Hematopoietic multipotent progenitor cell treated with erythropoietin and hydrocortisone succinate and interleukin-3 and kit ligand, for 15 days (in vitro differentiated cells): ENCODE measurements around the gene MAGI2.
"Not testable (repeated sequence)": the region's sequence is repeated elsewhere in the genome, so short reads cannot be mapped to it uniquely, and the experiment has no call there.

ENCODE experiments used
- DNase-seq: peaks from one replicate; pipeline ENCODE4 v3.0.0-alpha.2; 2015; ENCODE audit warnings: low spot score

Gene MAGI2

DNA sequence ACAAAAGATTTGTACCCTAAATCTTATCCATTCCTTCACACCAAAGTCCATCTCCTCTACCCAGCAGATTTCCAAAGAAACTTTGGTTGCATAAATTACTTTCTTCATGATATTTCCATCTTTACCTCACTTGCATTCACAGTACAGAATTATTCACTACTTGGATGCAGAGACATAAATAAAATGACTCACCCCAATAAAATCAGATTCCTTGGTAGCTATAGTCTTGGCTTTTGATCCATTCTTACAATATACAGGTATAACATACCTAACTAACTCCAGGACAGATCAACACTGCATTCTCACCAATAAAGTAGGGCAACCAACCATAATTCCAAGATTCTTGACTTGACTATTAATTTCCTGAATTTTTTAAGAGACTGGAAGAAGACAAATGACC lies 815.1 kb downstream of the MAGI2 start:
- DNase-seq, result no peak

DNA sequence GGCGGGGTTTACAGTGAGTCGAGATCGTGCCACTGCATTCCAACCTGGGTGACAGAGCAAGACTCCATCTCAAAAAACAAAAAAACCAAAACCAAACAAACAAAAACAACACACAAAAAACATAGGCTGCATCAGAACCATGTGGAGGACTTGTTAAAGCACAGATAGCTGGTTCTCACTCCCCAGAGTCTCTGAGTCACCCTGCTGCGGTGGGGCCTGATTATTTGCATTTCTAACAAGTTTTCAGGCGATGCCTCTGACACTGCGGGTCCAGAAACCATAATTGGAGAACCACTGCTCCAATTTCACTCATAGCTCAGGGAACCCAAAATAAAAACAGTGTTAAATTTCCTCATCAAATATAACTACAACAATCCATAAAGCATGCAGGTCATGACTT lies 816.7 kb downstream of the MAGI2 start:
- DNase-seq, result no peak

DNA sequence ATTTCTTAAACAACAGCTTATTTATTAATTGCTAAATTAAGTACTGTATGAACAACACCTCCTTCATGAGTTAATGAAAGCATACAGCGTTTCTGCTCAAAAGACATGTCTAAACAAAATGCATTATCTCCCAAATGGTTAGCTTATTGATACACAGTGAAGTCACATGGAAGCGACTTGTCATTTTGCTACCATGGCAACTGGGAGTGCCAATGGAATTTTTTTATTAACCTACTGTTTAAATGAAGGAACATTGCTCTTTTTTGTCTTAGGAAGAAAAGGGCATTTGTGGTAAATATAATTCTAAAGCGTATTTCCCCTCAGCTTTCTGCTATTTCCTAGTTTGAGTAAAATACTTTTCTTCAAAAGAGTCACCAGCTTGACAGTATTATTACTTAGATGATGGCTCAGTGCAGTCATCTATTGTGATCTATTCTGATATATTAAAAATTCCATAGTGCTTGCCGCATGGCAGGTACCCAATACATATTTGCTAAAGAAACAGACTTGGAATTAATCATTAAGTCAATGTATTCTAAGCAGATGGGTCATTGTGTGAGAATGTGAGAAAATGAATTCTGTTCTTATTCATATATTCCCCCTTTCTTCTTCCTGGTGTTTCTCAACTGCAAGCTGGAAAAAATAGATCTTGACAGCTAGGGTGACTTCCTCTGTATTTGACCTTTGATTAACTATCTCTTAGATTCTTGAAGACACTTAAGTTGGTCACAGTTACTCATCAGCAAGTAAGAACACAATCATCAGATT lies 818.3 kb downstream of the MAGI2 start:
- DNase-seq, result no peak

DNA sequence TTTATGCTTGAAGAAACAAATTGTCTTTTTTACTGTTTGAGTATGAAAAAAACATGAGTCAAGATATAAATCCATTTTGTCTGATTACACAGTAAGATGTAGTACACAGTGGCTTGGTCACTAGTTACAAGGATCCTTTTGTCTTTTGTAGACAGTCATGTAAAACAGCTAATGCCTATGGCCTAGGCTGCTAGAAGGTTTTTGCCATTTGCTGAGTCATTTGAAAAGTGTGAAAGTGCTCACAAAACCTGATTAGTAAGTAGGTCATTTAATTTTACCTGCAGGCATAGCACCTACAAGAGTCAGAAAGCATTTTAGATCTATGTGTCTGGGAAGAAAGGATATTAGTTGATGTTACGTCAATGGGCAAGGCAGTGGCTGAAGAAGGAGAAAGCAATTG lies 819.4 kb downstream of the MAGI2 start:
- DNase-seq, result no peak

DNA sequence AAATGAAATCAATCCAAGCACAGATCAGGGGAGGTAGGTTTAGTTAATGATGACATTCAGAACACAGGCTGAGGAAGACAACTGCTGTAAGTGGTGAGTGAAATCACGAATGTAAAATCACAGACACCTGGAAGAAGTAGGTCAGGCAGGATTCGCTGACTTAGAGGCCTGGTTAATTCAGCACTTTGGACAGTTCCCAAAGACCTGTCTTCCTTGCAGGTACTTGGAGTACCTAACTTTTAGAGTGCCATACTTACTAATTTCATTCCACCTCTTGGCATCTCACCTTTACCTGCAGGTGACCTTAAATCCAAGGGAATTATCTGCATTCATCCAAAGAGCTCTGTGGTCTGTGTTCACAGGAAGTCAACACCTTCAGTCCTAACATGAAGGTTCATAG lies 832.5 kb downstream of the MAGI2 start:
- no peak for DNase-seq

DNA sequence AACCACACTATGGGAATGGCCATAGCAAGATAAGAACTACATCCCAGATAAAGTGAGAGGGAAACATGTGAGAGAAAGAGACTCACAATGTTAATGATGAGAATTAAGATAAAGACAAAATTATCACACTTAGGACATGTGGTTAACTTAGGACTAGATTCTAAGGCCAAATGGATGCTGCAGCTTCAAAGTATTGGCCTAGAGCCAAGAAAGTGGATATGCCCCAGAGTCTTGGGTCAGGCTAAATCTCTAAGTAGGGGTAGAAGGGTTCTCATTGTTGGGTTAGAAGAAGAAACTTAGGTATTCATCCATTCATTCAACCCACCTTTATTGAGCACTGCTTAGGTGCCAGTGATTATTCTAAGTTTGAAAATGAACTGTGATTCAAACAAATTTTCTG lies 836.9 kb downstream of the MAGI2 start:
- no peak for DNase-seq

DNA sequence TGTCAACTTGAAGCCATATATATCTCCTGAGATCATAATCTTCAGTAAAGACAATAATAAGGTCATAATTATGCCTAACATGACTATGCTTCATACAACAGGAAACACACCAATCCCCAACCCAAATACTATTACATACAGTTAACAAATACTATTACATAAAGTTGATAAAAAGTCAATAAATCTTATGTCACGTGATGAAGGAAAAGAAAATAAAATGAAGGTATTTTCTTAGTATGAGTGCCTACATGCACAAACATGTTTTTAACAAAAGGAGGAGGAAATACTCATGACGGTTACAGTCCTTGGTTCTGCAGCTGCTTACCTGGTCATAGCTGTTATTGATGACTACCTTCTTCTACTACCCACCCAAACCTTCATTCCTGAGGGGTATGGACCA lies 844.2 kb downstream of the MAGI2 start:
- no peak for DNase-seq

DNA sequence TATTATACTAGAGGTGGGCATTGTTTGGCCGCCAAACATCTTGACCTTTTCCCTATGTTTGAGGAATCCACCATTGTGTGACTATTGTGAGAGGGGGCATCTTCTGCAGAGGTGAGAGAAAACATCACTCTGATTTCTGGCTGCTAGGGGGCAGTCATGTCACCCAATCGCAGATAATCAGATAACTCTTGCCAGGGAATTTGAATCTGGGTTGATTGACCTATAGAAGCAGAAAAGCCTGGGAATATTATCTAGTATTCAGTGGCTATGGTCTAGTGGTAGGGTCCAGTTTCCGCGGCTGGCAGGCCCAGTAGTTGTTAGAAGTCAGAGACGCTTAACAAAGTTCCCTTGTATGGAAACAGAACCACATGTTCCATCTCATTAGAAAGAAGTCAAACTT lies 846.4 kb downstream of the MAGI2 start:
- DNase-seq, result no peak

DNA sequence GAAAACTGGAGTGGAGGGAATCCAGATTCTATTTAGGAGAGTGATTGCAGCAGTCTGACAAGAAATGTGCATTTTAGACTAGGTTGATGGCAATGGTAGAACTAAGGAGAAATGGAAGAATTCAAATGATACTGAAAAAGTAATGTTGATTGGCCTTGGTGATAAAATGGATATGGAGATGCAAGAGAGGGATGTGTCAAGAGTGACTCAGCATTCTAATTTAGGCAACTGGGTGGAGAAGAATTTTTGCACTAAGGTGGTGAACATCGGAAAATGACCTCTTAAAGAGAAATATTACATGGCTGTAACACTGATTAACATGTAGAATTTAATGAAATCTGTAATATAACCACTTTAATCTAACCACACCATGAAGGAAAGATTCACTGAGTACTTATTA lies 848.3 kb downstream of the MAGI2 start:
- no peak for DNase-seq

DNA sequence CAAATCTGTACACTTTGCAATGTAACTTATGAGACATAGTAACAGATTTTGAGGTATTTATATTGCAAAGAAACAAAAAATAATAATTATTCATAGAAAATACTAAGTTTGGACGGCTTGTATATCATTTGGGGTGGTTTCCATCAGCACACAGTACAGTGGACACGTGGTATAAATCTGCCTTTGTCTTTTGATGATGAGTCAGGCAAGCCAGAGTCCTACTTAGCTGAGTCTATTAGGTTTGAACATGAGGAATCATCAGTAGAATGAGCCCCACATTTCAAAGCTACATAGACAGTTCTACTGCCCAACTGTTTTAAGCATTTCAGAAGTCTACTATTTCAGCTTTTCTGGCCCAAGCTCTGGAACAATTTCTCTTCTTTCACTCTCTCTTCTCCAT lies 851.7 kb downstream of the MAGI2 start:
- no peak for DNase-seq

DNA sequence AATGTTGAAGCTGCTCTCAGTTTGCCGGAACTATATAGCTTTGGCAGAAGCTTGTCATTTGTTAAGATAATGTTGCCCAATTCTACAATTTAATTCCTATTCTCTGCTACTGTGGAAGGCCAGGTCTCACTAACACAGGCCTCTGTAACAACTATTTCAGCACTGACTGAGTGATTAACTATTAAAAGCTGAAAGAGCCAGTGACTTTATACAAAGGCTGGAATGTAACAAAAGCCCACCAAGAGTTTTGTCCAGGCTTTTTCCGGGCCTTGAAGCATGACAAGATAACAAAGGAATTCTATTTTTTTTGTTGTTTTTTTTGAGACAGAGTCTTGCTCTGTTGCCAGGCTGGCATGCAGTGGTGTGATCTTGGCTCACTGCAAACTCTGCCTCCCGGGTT lies 859.3 kb downstream of the MAGI2 start:
- DNase-seq, result no peak

DNA sequence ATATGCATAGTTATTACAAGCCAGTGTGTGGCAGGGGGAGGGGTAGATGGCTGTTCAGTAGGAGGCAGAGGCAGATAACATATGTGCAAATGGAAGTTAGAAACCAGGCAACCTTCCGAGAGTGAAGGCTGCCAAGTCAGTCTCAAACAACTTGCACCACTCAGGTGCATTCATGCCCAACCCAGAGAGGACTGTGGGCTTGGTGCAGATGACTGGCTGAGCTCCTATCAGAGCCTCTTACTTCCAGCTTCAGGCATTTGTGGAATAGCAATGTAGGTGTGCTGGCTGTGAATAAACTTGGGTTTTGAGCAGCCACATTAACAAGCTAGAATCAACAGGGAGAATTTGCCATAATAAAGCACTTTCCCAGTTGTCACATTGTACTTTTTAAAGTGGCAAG lies 865.1 kb downstream of the MAGI2 start:
- no peak for DNase-seq

DNA sequence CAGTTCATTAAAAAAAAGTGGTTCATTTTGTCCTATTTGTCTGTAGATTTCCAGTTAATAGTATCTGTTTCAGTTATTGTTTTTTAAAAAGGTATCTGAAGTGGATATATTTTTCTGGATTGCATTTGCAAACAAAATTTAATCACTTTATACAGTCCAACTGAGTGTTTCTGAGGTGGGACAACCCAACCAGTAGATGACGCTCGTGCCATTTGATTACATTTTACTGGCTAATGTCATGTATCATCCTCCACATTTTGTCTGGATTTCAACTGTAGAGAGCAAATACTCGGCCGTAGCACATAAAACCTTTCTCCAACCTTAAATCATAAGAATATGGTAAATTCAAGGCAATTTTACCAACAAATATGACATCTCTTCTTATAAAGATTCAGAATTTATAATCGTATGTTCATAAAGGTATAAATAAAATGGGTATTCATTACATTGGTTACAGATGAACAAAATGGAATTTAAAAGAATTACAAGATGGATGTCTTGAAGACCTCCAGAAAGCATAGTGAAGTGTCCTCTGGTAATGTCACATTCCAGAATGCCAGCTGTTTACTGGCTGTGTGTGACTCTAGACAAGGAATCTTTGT lies 865.9 kb downstream of the MAGI2 start:
- no peak for DNase-seq

DNA sequence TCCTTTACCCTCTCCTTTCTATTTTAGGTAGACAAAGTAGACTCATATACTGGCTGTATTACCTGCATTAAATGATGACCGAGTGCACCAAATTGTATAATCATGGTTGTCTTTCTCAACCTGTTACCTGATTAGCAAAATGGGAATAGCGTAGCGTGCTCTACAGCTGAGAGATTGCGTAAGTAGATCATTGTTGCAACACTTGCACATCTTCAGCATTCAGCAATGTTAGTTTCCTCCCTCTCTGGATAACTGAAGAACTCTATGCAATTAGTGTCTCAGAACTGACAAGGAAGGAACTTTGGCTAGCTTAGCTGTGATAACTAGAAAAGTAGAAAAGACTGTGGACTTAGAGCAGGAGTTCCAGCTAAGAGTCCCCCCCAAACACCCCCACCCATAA lies 867.5 kb downstream of the MAGI2 start:
- DNase-seq, result no peak

DNA sequence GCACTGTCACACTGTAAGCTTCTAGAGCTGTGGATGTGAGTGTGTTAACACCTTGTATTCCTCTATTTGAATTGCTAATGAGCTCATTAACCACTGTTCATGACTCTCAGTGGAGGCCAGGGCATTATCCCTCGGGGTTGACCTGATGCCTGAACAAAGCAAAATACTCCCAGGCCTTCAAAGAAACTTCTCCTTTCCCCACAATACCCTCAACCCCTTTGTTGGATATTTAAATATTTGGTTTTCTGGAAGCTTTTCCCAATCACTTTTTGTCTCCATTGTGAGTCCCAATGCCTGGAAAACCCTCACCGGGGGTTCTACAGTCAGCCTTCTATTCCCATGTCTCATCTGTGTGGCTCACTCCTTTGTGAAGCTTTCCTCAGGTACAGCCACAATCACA lies 874.8 kb downstream of the MAGI2 start:
- no peak for DNase-seq

DNA sequence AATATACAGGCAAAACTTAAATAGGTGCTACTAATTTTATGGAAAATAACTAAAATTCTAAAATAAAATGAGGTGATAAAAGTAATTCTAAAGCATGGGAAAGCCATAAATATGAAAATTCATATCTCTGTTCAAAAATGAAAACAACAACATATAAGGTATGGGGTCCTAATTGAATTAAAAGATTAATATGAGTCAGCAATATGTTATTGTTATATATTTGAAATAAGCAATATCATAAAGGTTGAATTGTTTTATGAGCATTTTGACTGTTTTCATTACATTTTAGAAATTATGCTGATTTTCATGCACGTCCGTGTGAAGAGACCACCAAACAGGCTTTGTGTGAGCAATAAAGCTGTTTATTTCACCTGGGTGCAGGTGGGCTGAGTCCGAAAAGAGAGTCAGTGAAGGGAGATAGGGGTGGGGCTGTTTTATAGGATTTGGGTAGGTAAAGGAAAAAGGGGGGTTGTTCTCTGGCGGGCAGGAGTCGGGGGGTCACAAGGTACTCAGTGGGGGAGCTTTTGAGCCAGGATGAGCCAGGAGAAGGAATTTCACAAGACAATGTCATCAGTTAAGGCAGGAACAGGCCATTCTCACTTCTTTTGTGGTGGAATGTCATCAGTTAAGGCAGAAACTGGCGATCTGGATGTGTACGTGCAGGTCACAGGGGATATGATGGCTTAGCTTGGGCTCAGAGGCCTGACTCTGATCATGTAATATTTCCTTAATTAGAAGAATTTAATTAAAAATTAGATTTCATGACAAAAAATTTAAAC lies 876.1 kb downstream of the MAGI2 start:
- not testable (repeated sequence) for DNase-seq

DNA sequence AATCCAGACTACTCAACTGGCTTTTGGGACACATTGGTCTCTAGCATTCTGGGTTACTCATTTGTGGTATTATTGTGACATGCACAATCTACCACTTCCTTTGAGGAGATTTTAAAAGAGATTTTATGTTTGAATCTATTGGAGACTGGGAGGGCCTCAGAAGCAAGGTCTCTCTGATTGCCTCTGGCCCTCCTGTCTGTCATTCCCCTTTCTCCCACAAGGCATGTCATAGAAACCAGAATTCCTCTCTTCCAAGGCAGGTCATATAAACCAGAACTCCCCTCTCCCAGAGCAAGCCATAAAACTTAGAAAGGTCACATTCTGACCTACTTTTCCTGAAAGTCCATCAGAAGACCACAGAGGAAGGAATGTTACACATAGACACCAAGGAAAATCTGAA lies 877.2 kb downstream of the MAGI2 start:
- DNase-seq, result no peak

DNA sequence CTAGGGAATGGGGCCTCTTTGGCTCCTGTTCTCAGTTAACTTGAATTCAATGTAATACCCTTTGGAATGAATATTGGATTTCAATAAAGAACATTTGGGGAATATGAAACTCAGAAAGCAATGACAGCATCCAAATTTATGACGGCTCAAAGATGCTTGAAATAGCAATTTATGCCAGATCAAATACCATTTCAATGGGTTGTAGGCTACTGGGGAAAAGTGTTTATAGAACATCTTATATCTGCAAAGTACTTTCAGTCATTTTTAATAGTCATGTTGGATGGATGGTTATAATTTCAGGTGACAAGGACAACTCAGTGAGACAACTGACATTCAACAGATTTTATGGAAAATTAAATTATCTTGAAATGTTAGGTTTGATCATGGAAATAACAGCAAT lies 882.2 kb downstream of the MAGI2 start:
- no peak for DNase-seq

DNA sequence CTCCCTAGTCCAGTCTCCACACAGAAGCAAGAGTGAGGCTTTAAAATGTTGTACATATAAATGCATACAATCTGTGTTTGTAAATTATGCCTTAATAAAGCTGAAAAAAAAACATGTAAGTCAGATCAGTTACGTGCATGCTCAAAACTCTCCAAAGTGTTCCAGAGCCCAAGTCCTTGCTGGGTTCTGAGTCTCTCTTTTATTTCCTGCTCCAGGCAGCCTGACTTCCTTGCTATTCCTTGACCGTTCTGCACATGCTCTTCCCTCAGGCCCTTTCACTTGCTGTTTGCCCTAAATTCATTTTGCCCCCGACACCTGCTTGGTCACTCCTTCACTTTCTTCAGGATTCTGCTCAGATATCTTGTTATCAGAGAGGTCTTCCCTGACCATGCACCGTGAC lies 884.8 kb downstream of the MAGI2 start:
- DNase-seq, result no peak

DNA sequence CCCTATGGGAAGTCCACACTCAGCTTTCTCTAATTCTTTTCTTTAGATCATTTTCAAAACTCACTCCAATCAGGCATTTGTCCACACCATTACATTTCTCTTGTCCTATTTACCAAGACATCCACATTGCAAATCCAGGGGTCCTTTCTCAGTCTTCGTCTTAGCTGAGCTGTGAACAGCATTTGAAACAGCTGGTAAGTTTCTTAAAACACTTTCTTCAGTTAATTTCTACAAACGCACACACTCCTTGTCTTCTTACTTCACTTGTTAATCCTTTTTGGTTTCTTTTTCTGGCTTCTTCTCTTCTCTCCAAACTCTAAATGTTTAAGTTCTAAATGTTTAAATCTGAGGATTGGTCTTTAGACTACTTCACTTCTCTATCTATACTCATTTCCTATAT lies 885.6 kb downstream of the MAGI2 start:
- no peak for DNase-seq

DNA sequence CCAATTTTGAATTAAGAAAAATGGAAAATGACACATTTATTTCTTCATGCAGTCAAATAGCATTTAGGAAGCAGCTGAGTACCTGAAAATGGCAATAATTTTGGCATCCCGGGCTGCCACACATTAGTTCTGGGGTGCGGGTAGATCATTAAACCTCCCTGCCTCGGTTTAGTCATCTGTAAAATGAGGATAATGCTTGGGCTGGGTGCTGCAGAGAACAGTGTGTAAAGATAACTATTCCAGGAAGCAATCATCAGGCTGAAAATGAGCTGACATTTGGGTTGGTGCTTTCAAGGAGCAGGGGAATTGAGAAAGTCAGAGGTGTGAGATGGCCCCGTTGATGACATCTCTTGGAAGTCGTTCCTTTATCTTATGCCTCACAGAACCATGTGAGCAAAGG lies 887.7 kb downstream of the MAGI2 start:
- DNase-seq, result no peak

DNA sequence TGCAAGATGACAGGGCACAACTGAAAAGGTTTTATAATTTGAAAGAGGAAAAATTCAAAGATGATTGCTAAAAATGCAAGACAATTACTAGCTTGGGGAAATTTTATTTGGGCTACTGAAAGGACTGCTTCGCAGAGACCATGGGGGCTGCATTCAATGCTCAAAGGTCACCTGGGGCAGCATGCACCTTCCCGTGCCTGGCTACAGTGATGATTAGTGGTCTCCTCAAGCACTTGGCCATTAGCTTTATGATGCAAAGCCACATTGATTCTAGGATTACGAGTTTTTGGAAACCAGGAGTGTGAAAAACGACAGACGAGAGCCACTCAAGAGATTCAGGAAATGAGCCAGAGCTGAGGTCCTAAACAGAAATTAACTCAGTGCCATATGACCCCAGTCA lies 890.3 kb downstream of the MAGI2 start:
- DNase-seq, result no peak

DNA sequence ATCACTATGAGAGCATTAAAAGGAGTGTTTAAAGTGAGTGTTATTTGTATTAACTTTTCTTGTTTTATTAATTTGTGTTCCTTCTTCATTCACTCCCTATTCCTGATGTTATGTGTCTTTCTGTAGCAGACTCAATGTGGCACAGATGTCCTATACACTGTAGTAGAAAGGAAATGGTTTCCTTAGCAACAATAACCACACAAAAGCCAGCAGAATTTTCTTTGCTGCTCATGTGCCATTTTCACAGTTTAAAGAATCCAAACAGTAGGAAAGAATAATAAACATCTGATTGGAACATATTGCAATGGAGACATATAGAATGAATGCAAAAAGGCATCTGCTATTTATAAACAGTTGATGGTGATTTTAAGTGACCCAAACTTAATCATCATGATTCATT lies 891.3 kb downstream of the MAGI2 start:
- DNase-seq, result no peak
